OCI-LY1 (cell line): ENCODE measurements around the gene DYNAP.

ENCODE experiments used
- H2AFZ ChIP-seq: fragments of 200-600 bp; sonication (generic), shearing (Covaris generic); 2 replicates; pipeline ENCODE4 v1.6.0; 2014; ENCODE audit warnings: antibody characterized with exemption, mild to moderate bottlenecking, low read length
- H3F3A ChIP-seq: fragments of 200-600 bp; sonication (generic), shearing (Covaris generic); 2 replicates; pipeline ENCODE4 v1.6.0; 2014; ENCODE audit warnings: mild to moderate bottlenecking, antibody characterized with exemption, low read length, moderate library complexity; ENCODE audit not compliant: insufficient read depth
- H3K27ac ChIP-seq: fragments of 200-600 bp; sonication (generic); 2 replicates; pipeline ENCODE4 v1.5.1; 2014; ENCODE audit warnings: low read length, mixed run types, mild to moderate bottlenecking, low read depth; ENCODE audit not compliant: poor library complexity, severe bottlenecking
- H3K27me3 ChIP-seq: fragments of 200-600 bp; sonication (generic); 2 replicates; pipeline ENCODE4 v1.6.0; 2014; ENCODE audit warnings: antibody characterized with exemption, mild to moderate bottlenecking, low read length, moderate library complexity; ENCODE audit not compliant: insufficient read depth
- H3K36me3 ChIP-seq: fragments of 200-600 bp; sonication (generic); 2 replicates; pipeline ENCODE4 v1.6.1; 2014; ENCODE audit warnings: mild to moderate bottlenecking, antibody characterized with exemption, low read length, moderate library complexity, mixed read lengths; ENCODE audit not compliant: insufficient read depth
- H3K4me1 ChIP-seq: fragments of 200-600 bp; sonication (generic); 2 replicates; pipeline ENCODE4 v1.5.1; 2014; ENCODE audit warnings: mild to moderate bottlenecking, low read length, moderate library complexity; ENCODE audit not compliant: insufficient read depth, severe bottlenecking
- H3K4me2 ChIP-seq: fragments of 200-600 bp; sonication (generic), shearing (Covaris generic); 2 replicates; pipeline ENCODE4 v1.6.1; 2014; ENCODE audit warnings: low read length
- H3K4me3 ChIP-seq: fragments of 200-600 bp; sonication (generic); 2 replicates; pipeline ENCODE4 v1.5.1; 2014; ENCODE audit warnings: low read length, low read depth, mild to moderate bottlenecking, mixed read lengths; ENCODE audit not compliant: poor library complexity, severe bottlenecking
- H3K79me2 ChIP-seq: fragments of 200-600 bp; shearing (Covaris generic); 2 replicates; pipeline ENCODE4 v1.6.1; 2016; ENCODE audit warnings: mixed run types, low read length, mixed read lengths; ENCODE audit not compliant: insufficient read depth
- H3K9ac ChIP-seq: fragments of 200-600 bp; sonication (generic), shearing (Covaris generic); 2 replicates; pipeline ENCODE4 v1.6.1; 2014; ENCODE audit warnings: mild to moderate bottlenecking, low read length, mixed read lengths
- H3K9me2 ChIP-seq: fragments of 200-600 bp; sonication (generic), shearing (Covaris generic); 2 replicates; pipeline ENCODE4 v1.6.1; 2014; ENCODE audit warnings: low read depth, mild to moderate bottlenecking, low read length, mixed read lengths
- H3K9me3 ChIP-seq: fragments of 200-600 bp; shearing (Covaris generic); 2 replicates; pipeline ENCODE4 v1.6.1; 2014; ENCODE audit warnings: low read length, mixed read lengths
- H4K20me1 ChIP-seq: fragments of 200-600 bp; sonication (generic), shearing (Covaris generic); 2 replicates; pipeline ENCODE4 v1.6.0; 2016; ENCODE audit warnings: mild to moderate bottlenecking, low read length; ENCODE audit not compliant: insufficient read depth
- EZH2 ChIP-seq: fragments of 200-600 bp; sonication (generic), shearing (Covaris generic); IDR thresholded peaks from 2 replicates; pipeline ENCODE4 v1.8.0; 2017; ENCODE audit warnings: borderline replicate concordance, mixed run types, mild to moderate bottlenecking, antibody characterized with exemption, low read length, moderate library complexity, mixed read lengths
- TF ChIP-seq, protein P1 (sequence below): fragments of 200-600 bp; sonication (generic), shearing (Covaris generic); IDR thresholded peaks from 2 replicates; pipeline ENCODE4 v1.5.1; 2017; ENCODE audit warnings: mild to moderate bottlenecking, antibody characterized with exemption, low read length, moderate library complexity, mixed read lengths

Gene DYNAP

DNA sequence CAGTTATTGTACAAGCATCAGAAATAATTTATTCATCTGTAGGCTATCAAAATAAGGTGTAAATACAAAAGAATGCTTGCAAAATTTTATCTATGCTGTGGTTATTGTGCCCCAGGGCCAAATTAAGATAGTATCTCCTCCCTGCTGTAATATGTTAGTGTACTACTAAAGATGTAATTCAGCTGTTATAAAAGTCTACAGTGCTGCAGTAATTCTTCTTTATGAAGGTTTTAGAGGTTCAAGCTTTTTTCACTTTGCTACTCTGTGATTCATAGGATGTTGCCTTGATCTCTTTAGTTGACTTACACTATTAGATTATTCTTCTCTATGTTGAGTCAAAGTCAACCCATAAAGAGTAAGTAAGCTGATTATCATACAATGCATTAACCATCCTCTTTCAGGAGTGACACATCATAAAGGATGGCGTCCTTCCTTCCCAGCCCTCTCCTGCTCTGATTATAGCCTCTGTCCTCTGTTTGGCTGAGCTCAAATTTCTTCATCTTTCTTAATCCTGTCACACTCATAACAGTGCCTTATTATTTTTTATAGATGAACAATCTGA, 29.3 kb upstream of the DYNAP start:
- Histone ChIP-seq H3K4me2 (no peak overlapping the region), H3K36me3 (no peaks in the 10 kb centered on the region), H3K9me2 (no peaks in the 10 kb centered on the region), H2AFZ (no peak overlapping the region), H3K9me3 (no peaks in the 10 kb centered on the region), H3K9ac (no peak overlapping the region), H3F3A (no peaks in the 10 kb centered on the region), H4K20me1 (no peaks in the 10 kb centered on the region), H3K27ac (no peak overlapping the region), H3K4me1 (no peaks in the 10 kb centered on the region), H3K79me2 (no peaks in the 10 kb centered on the region), H3K4me3 (no peak overlapping the region), H3K27me3 (no peaks in the 10 kb centered on the region)
- TF ChIP-seq, protein P1, sequence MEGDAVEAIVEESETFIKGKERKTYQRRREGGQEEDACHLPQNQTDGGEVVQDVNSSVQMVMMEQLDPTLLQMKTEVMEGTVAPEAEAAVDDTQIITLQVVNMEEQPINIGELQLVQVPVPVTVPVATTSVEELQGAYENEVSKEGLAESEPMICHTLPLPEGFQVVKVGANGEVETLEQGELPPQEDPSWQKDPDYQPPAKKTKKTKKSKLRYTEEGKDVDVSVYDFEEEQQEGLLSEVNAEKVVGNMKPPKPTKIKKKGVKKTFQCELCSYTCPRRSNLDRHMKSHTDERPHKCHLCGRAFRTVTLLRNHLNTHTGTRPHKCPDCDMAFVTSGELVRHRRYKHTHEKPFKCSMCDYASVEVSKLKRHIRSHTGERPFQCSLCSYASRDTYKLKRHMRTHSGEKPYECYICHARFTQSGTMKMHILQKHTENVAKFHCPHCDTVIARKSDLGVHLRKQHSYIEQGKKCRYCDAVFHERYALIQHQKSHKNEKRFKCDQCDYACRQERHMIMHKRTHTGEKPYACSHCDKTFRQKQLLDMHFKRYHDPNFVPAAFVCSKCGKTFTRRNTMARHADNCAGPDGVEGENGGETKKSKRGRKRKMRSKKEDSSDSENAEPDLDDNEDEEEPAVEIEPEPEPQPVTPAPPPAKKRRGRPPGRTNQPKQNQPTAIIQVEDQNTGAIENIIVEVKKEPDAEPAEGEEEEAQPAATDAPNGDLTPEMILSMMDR = no peak
- no peak for TF ChIP-seq EZH2

DNA sequence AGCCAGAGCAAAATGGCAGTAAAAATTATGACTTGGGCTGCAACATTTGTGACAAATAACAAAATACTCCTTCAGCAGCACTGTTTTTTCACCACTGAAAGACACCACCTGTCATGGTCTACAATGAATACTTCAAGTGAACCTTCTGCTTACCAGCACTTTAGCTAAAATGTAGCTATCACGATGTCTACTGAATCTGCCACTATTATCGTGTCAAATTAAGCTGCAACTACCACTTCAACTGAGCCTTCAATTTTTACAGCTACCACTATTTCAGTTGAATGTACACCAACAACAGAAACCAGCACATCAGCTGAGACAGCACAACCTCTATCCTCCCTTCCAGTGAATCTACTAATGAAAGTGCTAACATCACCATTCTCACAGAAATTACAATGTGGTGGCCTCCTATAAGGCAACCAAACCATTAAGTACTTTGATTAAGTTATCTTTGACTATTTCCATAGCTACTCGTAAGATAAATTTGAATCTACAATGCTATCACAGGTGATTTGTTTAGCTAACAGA, 10.8 kb upstream of the DYNAP start:
- Histone ChIP-seq H3K9ac (no peak overlapping the region), H3F3A (no peaks in the 10 kb centered on the region), H2AFZ (no peak overlapping the region)

GRCh38 chr18:54584065-54584464, 7.0 kb upstream of the DYNAP start:
- H4K20me1 ChIP-seq = no peaks in the 10 kb centered on the region
- H3F3A ChIP-seq = no peaks in the 10 kb centered on the region
- H3K27ac ChIP-seq = no peak overlapping the region
- no peak overlapping the region for H3K4me2 ChIP-seq
- no peak for TF ChIP-seq EZH2
- TF ChIP-seq, protein P1 = no peak
- no peak overlapping the region for H3K9ac ChIP-seq
- H3K36me3 ChIP-seq = no peaks in the 10 kb centered on the region
- no peaks in the 10 kb centered on the region for H3K9me2 ChIP-seq
- no peaks in the 10 kb centered on the region for H3K27me3 ChIP-seq
- no peaks in the 10 kb centered on the region for H3K79me2 ChIP-seq
- H3K4me1 ChIP-seq = no peaks in the 10 kb centered on the region
- no peak overlapping the region for H3K4me3 ChIP-seq
- no peak overlapping the region for H2AFZ ChIP-seq
- no peaks in the 10 kb centered on the region for H3K9me3 ChIP-seq

More for the DNA sequence above, 10.8 kb upstream of the DYNAP start:
- Histone ChIP-seq H3K4me2 (no peak overlapping the region), H3K27me3 (no peaks in the 10 kb centered on the region), H3K79me2 (no peaks in the 10 kb centered on the region), H3K36me3 (no peaks in the 10 kb centered on the region), H3K4me3 (no peak overlapping the region), H3K9me3 (no peaks in the 10 kb centered on the region), H3K4me1 (no peaks in the 10 kb centered on the region), H4K20me1 (no peaks in the 10 kb centered on the region), H3K27ac (no peak overlapping the region), H3K9me2 (no peaks in the 10 kb centered on the region)
- TF ChIP-seq, protein P1 = no peak
- TF ChIP-seq EZH2 = no peak
